NCI-H524 (cell line): ENCODE data around the gene MYMK.

ENCODE experiments used
- DNase-seq, 2 experiments: peaks; one replicate each; lab custom pipeline; 2025; lab: John Stamatoyannopoulos, UW

The MYMK gene

GRCh38 chr9:133505186-133505830 is 19.5 kb downstream of the MYMK start:
- DNase-seq = no peak

GRCh38 chr9:133502112-133502511 is 22.6 kb downstream of the MYMK start:
- DNase-seq = no peak

GRCh38 chr9:133499892-133500270 is 24.9 kb downstream of the MYMK start:
- no peak for DNase-seq

GRCh38 chr9:133499132-133499891 is 25.4 kb downstream of the MYMK start:
- DNase-seq = no peak

GRCh38 chr9:133496861-133497842 is 27.6 kb downstream of the MYMK start:
- no peak for DNase-seq

- DNase-seq = no peak
Measured at GRCh38 chr9:133495327-133496293, 29.1 kb downstream of the MYMK start.

GRCh38 chr9:133494636-133495326 is 30.0 kb downstream of the MYMK start:
- no peak for DNase-seq

GRCh38 chr9:133493845-133494540 is 30.8 kb downstream of the MYMK start:
- no peak for DNase-seq

- no peak for DNase-seq
Measured at GRCh38 chr9:133493428-133493827, 31.3 kb downstream of the MYMK start.

- DNase-seq = peak in 1 of 2 experiments; percentile 36
Measured at GRCh38 chr9:133492061-133493021, 32.4 kb downstream of the MYMK start.

- no peak for DNase-seq
Measured at GRCh38 chr9:133491656-133491925, 33.2 kb downstream of the MYMK start.

GRCh38 chr9:133490865-133491655 is 33.7 kb downstream of the MYMK start:
- no peak for DNase-seq

- DNase-seq = peak in 1 of 2 experiments; percentile 23
Measured at GRCh38 chr9:133490201-133490681, 34.5 kb downstream of the MYMK start.

GRCh38 chr9:133489253-133490190 is 35.2 kb downstream of the MYMK start:
- DNase-seq = no peak

GRCh38 chr9:133488686-133489252 is 36.0 kb downstream of the MYMK start:
- DNase-seq = no peak

GRCh38 chr9:133487331-133487725 is 37.4 kb downstream of the MYMK start:
- DNase-seq = no peak
